22Rv1 (cell line): ENCODE measurements around the gene SDK1.

Source experiments
- H3K27ac ChIP-seq: fragments of 450-650 bp; 2 replicates; pipeline ENCODE4 v1.5.1; 2017
- CTCF ChIP-seq: fragments of 450-650 bp; IDR thresholded peaks from 2 replicates; pipeline ENCODE4 v1.5.1; 2017; ENCODE audit warnings: mild to moderate bottlenecking
- ZFX ChIP-seq: fragments of 450-650 bp; IDR thresholded peaks from 2 replicates; pipeline ENCODE4 v1.6.1; 2017; ENCODE audit warnings: antibody characterized with exemption, borderline replicate concordance

SDK1 gene

GRCh38 chr7:4191046-4191445, 890.0 kb downstream of the SDK1 start:
- TF ChIP-seq ZFX (no peak), CTCF (no peak)
- no peak overlapping the region for H3K27ac ChIP-seq

GRCh38 chr7:4191525-4191924, 890.5 kb downstream of the SDK1 start:
- TF ChIP-seq CTCF (no peak), ZFX (no peak)
- no peak overlapping the region for H3K27ac ChIP-seq

GRCh38 chr7:4195660-4196059, 894.6 kb downstream of the SDK1 start:
- H3K27ac ChIP-seq = no peak overlapping the region
- TF ChIP-seq ZFX (no peak), CTCF (no peak)

- TF ChIP-seq ZFX (no peak), CTCF (no peak)
- H3K27ac ChIP-seq = no peak overlapping the region
Measured at GRCh38 chr7:4196121-4196819, 895.2 kb downstream of the SDK1 start.

GRCh38 chr7:4198301-4198700, 897.2 kb downstream of the SDK1 start:
- TF ChIP-seq ZFX = no peak
- TF ChIP-seq CTCF = no peak

GRCh38 chr7:4200546-4201094, 899.6 kb downstream of the SDK1 start:
- TF ChIP-seq ZFX (no peak), CTCF (no peak)
- no peak overlapping the region for H3K27ac ChIP-seq

More at GRCh38 chr7:4198301-4198700, 897.2 kb downstream of the SDK1 start:
- H3K27ac ChIP-seq = peak overlapping the region; percentile 25; the same call in 1 of the 2 replicates

- no peak overlapping the region for H3K27ac ChIP-seq
- TF ChIP-seq CTCF = no peak
Measured at GRCh38 chr7:4201566-4201965, 900.5 kb downstream of the SDK1 start.
